NCI-H460 (cell line): Measurements from ENCODE around the gene RASA2. TPM values are rescaled to one million over a fixed set of nuclear protein-coding genes. Genes with fewer than 3 reads are reported as not detected.

Experiments
- total RNA-seq: library from RNA; depleted of rRNA; stranded (reverse); fragments of >200 nt; shearing (Covaris generic); gene quantifications from 2 replicates; pipeline ENCODE4 v1.2.3, GENCODE V29; 2014; rRNA removed

The RASA2 gene
- total RNA-seq, 1 experiment from 2014 or later: 13.4 TPM

Other genes starting within 250 kb of the RASA2 start
- 252 and 300 TPM in 2 replicates for gene ZBTB38, start 118.5 kb upstream of the RASA2 start, total RNA-seq